Peyer's patch (tissue), 4 donors: ENCODE data around the gene MAD1L1. TPM values are rescaled to one million over a fixed set of nuclear protein-coding genes. Genes with fewer than 3 reads are reported as not detected.
A peak's percentile ranks its signal among the peaks of the same experiment; 100 is the strongest.

Experiments used
- DNase-seq, 3 donors: peaks; one replicate each; pipeline ENCODE4 v3.0.0-alpha.2; 2017 to 2019
- H3K27ac ChIP-seq, 4 donors: fragments of 200-600 bp; sonication (generic); one replicate each; pipeline ENCODE4 v1.5.1; 2016 to 2019
- H3K27me3 ChIP-seq, 2 donors: fragments of 200-600 bp; sonication (generic); one replicate each; pipeline ENCODE4 v1.5.1; 2019
- H3K36me3 ChIP-seq, 3 donors: fragments of 200-600 bp; sonication (generic); one replicate each; pipeline ENCODE4 v1.5.1; 2016 to 2019
- H3K4me1 ChIP-seq, 4 donors: fragments of 200-600 bp; sonication (generic); one replicate each; pipeline ENCODE4 v1.5.1; 2016 to 2019
- H3K4me3 ChIP-seq, 4 donors: fragments of 200-600 bp; sonication (generic); 1 replicate in 3 of 4; 2 replicates in 1 of 4; pipeline ENCODE4 v1.5.1; 2016 to 2019; ENCODE audit warnings: mild to moderate bottlenecking in 1 of 4
- H3K9me3 ChIP-seq, 4 donors: fragments of 200-600 bp; sonication (generic); one replicate each; pipeline ENCODE4 v1.5.1; 2016 to 2019; ENCODE audit warnings: mild to moderate bottlenecking in 1 of 4
- POLR2A ChIP-seq, 2 donors: fragments of 450-650 bp; IDR thresholded peaks; one replicate each; pipeline ENCODE4 v1.5.1; 2017; ENCODE audit warnings: antibody characterized with exemption in 2 of 2, mild to moderate bottlenecking in 2 of 2, moderate library complexity in 2 of 2
- total RNA-seq, 4 donors: library from RNA; depleted of rRNA; stranded (reverse); fragments of >200 nt; gene quantifications; one replicate each; pipeline ENCODE4 v1.1.0, GENCODE V29; 2016
- TF ChIP-seq, protein P1 (sequence below), 6 experiments: fragments of 450-650 bp in 4 of 6; fragments of 200-600 bp in 2 of 6; sonication (generic) in 1 of 6; IDR thresholded peaks; one replicate each; pipeline ENCODE4 v1.5.1; 2017 to 2019; ENCODE audit warnings: antibody characterized with exemption in 6 of 6, mild to moderate bottlenecking in 3 of 6, moderate library complexity in 1 of 6

Gene MAD1L1
- total RNA-seq, 4 donors from 2014 or later = 43.9 to 417 (median 59.1) TPM

DNA sequence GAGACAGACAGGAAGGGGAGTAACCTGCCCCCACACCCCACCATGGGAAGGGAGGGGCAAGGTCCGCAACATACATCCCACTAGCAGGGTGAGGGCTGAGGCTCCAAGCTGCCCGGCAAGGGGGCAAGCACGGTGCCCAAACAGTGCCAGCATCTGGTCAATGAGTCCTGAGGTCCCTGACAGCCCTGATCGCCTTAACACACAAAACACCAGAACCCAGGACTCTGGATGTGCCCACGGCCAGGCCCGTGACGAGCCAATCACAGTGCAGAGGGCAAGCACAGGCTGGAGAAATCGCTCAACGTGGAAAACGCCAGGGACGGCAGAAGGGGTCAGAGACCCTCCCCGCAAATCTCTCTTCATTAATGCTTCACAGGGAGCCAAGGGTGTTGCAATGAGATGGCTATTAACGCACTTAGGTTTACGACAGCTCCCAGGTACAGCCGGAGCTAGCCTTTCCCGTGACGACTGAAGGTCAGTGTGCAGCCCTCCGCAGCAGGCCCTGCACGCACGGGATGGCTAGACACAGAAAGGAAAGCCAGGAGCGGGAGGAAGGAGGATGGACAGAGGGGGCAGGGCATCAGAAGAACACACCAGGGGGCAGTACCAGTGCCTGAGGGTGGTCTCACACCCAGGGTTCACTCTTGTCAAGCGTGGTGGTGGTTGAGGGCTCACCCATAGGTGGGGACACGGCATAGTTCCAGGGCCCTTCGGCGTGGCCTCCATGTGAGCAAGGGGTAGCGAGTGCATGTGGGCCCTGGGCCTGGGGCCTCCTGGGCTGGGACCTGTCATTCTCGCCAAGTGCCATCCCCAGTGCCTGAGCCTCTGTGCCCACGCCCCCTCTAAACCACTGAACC lies 220.5 kb downstream of the MAD1L1 start:
- H3K4me3 ChIP-seq = no peak overlapping the region
- TF ChIP-seq, protein P1, sequence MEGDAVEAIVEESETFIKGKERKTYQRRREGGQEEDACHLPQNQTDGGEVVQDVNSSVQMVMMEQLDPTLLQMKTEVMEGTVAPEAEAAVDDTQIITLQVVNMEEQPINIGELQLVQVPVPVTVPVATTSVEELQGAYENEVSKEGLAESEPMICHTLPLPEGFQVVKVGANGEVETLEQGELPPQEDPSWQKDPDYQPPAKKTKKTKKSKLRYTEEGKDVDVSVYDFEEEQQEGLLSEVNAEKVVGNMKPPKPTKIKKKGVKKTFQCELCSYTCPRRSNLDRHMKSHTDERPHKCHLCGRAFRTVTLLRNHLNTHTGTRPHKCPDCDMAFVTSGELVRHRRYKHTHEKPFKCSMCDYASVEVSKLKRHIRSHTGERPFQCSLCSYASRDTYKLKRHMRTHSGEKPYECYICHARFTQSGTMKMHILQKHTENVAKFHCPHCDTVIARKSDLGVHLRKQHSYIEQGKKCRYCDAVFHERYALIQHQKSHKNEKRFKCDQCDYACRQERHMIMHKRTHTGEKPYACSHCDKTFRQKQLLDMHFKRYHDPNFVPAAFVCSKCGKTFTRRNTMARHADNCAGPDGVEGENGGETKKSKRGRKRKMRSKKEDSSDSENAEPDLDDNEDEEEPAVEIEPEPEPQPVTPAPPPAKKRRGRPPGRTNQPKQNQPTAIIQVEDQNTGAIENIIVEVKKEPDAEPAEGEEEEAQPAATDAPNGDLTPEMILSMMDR (IDR thresholded peaks at IDR 0.05) = no peak
- no peak for TF ChIP-seq POLR2A (IDR thresholded peaks at IDR 0.05)
- H3K27ac ChIP-seq = no peak overlapping the region
- no peaks in the 10 kb centered on the region for H3K27me3 ChIP-seq
- no peaks in the 10 kb centered on the region for H3K9me3 ChIP-seq
- peak in 1 of 3 donors; percentile 26 for DNase-seq
- H3K4me1 ChIP-seq = no peaks in the 10 kb centered on the region
- no peaks in the 10 kb centered on the region for H3K36me3 ChIP-seq

GRCh38 chr7:2011266-2012043 lies 221.3 kb downstream of the MAD1L1 start:
- DNase-seq = peak in 1 of 3 donors; percentile 25
- Histone ChIP-seq H3K4me1 (no peaks in the 10 kb centered on the region), H3K36me3 (no peaks in the 10 kb centered on the region), H3K9me3 (no peaks in the 10 kb centered on the region), H3K27ac (no peak overlapping the region), H3K4me3 (no peak overlapping the region), H3K27me3 (no peaks in the 10 kb centered on the region)
- TF ChIP-seq, protein P1 (IDR thresholded peaks at IDR 0.05) = no peak
- no peak for TF ChIP-seq POLR2A (IDR thresholded peaks at IDR 0.05)

DNA sequence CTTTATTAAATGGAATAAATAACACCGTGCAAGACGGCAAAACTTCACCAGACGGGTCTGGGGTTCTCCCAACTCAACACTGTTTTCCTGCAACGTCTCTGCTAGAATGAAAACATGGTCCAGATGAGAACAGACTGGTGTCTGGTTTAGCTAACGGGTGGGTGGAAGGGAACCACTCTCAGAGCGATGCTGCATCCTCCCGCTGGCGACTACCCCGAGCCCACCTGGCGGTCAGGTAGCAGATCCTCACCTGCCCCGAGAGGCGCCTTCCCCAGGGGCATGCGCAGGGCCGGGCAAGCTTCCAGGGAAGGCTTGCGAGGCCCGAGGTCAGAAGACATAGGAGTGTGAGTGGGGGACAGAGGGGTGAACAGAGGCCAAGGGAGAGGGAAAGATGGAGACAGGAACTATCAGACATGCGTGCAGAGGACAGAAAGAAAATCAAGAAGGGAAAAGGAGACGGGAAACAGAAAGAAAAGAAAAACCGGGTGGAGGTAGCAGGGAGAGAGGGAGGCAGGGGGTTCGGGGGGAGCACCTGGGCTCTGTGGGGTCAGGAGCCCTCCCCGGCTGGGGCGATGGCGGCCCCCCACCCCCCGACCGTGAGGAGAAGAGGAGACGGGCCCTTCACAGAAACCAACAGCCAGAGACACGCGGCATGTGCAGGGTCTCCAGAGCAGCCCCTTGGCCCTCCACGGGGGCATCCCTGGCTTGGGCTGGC lies 222.0 kb downstream of the MAD1L1 start:
- no peaks in the 10 kb centered on the region for H3K36me3 ChIP-seq
- no peaks in the 10 kb centered on the region for H3K4me1 ChIP-seq
- no peaks in the 10 kb centered on the region for H3K27me3 ChIP-seq
- H3K4me3 ChIP-seq = no peak overlapping the region
- TF ChIP-seq, protein P1 (IDR thresholded peaks at IDR 0.05) = no peak
- TF ChIP-seq POLR2A (IDR thresholded peaks at IDR 0.05) = no peak
- H3K9me3 ChIP-seq = no peaks in the 10 kb centered on the region
- no peak for DNase-seq
- H3K27ac ChIP-seq = no peak overlapping the region

GRCh38 chr7:2010101-2010500 lies 222.6 kb downstream of the MAD1L1 start:
- Histone ChIP-seq H3K36me3 (no peaks in the 10 kb centered on the region), H3K27ac (no peak overlapping the region), H3K9me3 (no peaks in the 10 kb centered on the region), H3K4me1 (no peaks in the 10 kb centered on the region), H3K4me3 (no peak overlapping the region), H3K27me3 (no peaks in the 10 kb centered on the region)
- TF ChIP-seq POLR2A (IDR thresholded peaks at IDR 0.05) = no peak
- TF ChIP-seq, protein P1 (IDR thresholded peaks at IDR 0.05) = no peak
- no peak for DNase-seq

DNA sequence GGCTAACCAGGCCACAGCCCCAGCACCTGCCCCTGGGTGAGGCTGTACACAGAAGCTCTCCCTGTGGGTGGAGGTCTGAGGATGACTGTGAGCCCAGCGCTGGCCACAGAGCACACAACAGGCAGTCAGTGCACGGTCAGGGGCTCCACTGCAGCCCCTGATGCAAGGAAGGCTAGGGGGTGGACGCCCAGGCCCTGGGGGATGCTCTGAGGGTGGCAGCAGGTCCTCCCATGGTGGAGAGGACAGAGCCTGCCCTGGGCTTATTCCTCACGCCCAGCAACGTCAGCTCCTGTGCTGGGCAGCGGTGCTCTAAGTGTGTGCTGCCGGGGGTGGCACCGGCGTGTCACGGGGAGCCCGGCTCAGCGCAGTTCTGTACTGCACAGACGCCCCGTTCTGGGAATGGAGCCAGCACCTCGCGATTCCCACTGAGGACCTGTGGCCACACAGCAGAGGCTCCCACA lies 223.2 kb downstream of the MAD1L1 start:
- TF ChIP-seq POLR2A (IDR thresholded peaks at IDR 0.05) = no peak
- TF ChIP-seq, protein P1 (IDR thresholded peaks at IDR 0.05) = no peak
- Histone ChIP-seq H3K27ac (no peak overlapping the region), H3K4me3 (no peak overlapping the region), H3K36me3 (no peaks in the 10 kb centered on the region), H3K9me3 (no peaks in the 10 kb centered on the region), H3K27me3 (no peaks in the 10 kb centered on the region), H3K4me1 (no peaks in the 10 kb centered on the region)
- DNase-seq = no peak
